DMS 273 treated with DMSO at 0.1 percent for 48 hours (cell line): ENCODE data around the gene LETMD1.
"Not testable (repeated sequence)": the region's sequence is repeated elsewhere in the genome, so short reads cannot be mapped to it uniquely, and the experiment has no call there.

Experiments
- DNase-seq: peaks from one replicate; lab custom pipeline; 2025; lab: John Stamatoyannopoulos, UW

The LETMD1 gene

GRCh38 chr12:51047655-51048540 lies at the start of gene LETMD1:
Gene LETMD1 (plus strand): TSS chr12:51048327. CDS start chr12:51048357, 30 bp downstream.
- DNase-seq = peak; percentile 95

GRCh38 chr12:50999093-50999492 lies 49.0 kb upstream of the LETMD1 start:
- DNase-seq = no peak

- no peak for DNase-seq
Observed at GRCh38 chr12:51000245-51000644, 47.9 kb upstream of the LETMD1 start.

- DNase-seq = no peak
Observed at GRCh38 chr12:51001799-51002198, 46.3 kb upstream of the LETMD1 start.

GRCh38 chr12:51004504-51004903 lies 43.6 kb upstream of the LETMD1 start:
- DNase-seq = no peak

GRCh38 chr12:51005030-51005429 lies 43.1 kb upstream of the LETMD1 start:
- DNase-seq = no peak

GRCh38 chr12:51005671-51006070 lies 42.5 kb upstream of the LETMD1 start:
- no peak for DNase-seq

- DNase-seq = no peak
Observed at GRCh38 chr12:51008329-51009055, 39.6 kb upstream of the LETMD1 start.

- DNase-seq = no peak
Observed at GRCh38 chr12:51009056-51009440, 39.1 kb upstream of the LETMD1 start.

GRCh38 chr12:51011955-51012354 lies 36.2 kb upstream of the LETMD1 start:
- no peak for DNase-seq

- DNase-seq = no peak
Observed at GRCh38 chr12:51012570-51013236, 35.4 kb upstream of the LETMD1 start.

GRCh38 chr12:51013441-51013840 lies 34.7 kb upstream of the LETMD1 start:
- no peak for DNase-seq

GRCh38 chr12:51014467-51014866 lies 33.7 kb upstream of the LETMD1 start:
- DNase-seq = not testable (repeated sequence)

GRCh38 chr12:51017452-51017851 lies 30.7 kb upstream of the LETMD1 start:
- no peak for DNase-seq

GRCh38 chr12:51018956-51019355 lies 29.2 kb upstream of the LETMD1 start:
- no peak for DNase-seq

- no peak for DNase-seq
Observed at GRCh38 chr12:51019927-51020326, 28.2 kb upstream of the LETMD1 start.

GRCh38 chr12:51020448-51021182 lies 27.5 kb upstream of the LETMD1 start:
- no peak for DNase-seq

GRCh38 chr12:51021694-51022093 lies 26.4 kb upstream of the LETMD1 start:
- DNase-seq = no peak

- DNase-seq = no peak
Observed at GRCh38 chr12:51023625-51024382, 24.3 kb upstream of the LETMD1 start.

GRCh38 chr12:51025338-51025835 lies 22.7 kb upstream of the LETMD1 start:
- no peak for DNase-seq
